ENCODE results near the gene C2CD2. TPM values are rescaled to one million over a fixed set of nuclear protein-coding genes. Genes with fewer than 3 reads are reported as not detected.
"Not testable (repeated sequence)": the region's sequence is repeated elsewhere in the genome, so short reads cannot be mapped to it uniquely, and the experiment has no call there.

The C2CD2 gene
- polyA plus RNA-seq, 1 of the 3 experiments (the other 2 are of a cell fraction): 9.7 TPM

DNA sequence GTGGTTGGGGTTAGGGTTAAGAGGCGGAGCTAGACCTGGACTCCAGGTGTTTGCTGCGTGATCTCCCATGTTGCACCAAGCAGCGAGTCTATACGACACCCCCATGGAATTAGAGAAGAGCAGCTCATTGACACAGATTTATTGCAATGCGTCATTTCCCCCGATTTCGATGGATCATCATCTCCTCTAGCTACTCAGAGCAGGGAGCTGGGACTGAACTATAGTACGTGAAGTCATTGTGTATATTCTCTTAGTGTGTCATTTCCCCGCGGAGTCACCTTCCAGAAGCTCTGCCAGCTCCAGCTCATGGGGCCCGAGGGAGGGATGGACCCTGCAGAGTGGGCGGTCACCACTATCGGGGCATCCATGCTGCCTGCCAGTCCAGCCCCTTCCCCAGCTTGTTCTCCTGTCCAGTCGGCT lies 7.5 kb upstream of the C2CD2 start:
- 82% methylated on average over 12 of the region's 14 CpGs for WGBS (ENCODE audit: low lambda C conversion rate)
- Histone ChIP-seq H3K4me3 (ENCODE audit: low read depth in 2 of 2, low read length in 1 of 2) (no peak overlapping the region), H3K4me1 (ENCODE audit: control insufficient read depth in 1 of 2, insufficient read depth in 2 of 2, low read depth in 1 of 2, low read length in 1 of 2) (peaks cover 3 to 24% of the 10 kb centered on the region in 2 experiments; a peak in 3 of 4 replicates), H3K9ac (no peak overlapping the region), H3K27me3 (ENCODE audit: insufficient read depth) (peaks cover 6% of the 10 kb centered on the region; the same call in 1 of the 2 replicates), H4K20me1 (ENCODE audit: insufficient read depth) (no peaks in the 10 kb centered on the region), H3K4me2 (no peak overlapping the region), H3K27ac (ENCODE audit: low read depth in 2 of 2, low read length in 1 of 2) (no peak overlapping the region), H3K36me3 (replicated peaks in 1 of 2; ENCODE audit: control insufficient read depth in 1 of 2, insufficient read depth in 2 of 2, low read length in 1 of 2) (no peaks in the 10 kb centered on the region), H3K79me2 (ENCODE audit: insufficient read depth) (no peaks in the 10 kb centered on the region), H3K9me3 (no peaks in the 10 kb centered on the region), H2AFZ (ENCODE audit: low read depth) (no peak overlapping the region), H3K9me2 (no peaks in the 10 kb centered on the region), H3F3A (replicated peaks; ENCODE audit: insufficient read depth) (peaks cover 25% of the 10 kb centered on the region)
- CTCF ChIA-PET: interaction anchor here (0.8 to 1.1 kb wide), 3 partner anchors 9 to 88 kb away, joined by 3 read pairs; no protein-coding TSS in a partner anchor
- TF ChIP-seq TEAD4 (IDR thresholded peaks at IDR 0.05; ENCODE audit: borderline replicate concordance, insufficient read depth) (no peak), MEF2A (IDR thresholded peaks at IDR 0.05; ENCODE audit: borderline replicate concordance, low read depth) (no peak), NRF1 (IDR thresholded peaks at IDR 0.05; ENCODE audit: low read depth, low read length) (no peak)
- TF ChIP-seq, protein P1, sequence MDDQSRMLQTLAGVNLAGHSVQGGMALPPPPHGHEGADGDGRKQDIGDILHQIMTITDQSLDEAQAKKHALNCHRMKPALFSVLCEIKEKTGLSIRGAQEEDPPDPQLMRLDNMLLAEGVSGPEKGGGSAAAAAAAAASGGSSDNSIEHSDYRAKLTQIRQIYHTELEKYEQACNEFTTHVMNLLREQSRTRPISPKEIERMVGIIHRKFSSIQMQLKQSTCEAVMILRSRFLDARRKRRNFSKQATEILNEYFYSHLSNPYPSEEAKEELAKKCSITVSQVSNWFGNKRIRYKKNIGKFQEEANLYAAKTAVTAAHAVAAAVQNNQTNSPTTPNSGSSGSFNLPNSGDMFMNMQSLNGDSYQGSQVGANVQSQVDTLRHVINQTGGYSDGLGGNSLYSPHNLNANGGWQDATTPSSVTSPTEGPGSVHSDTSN (IDR thresholded peaks at IDR 0.05): no peak
- no peak for DNase-seq
- POLR2A ChIA-PET: no interaction called here

DNA sequence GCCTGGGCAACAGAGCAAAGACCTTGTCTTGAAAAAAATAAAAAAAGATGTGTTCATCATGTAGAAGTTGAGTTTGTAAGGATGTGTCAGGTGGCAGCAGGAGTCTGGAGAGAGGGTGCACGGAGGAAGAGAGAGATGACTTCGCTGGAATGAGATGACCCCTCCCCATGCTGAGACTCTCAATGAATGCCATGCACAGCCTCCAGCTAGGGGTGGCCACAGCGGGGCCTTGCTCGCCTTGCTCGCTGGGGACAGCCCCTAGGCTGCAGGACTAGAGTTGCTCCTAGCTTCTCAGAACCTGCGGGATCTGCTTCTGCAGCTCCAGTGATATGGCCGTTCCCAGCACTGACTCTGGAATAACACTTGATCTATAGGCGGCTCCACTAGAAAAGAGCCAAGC lies 6.6 kb upstream of the C2CD2 start:
- WGBS (ENCODE audit: low lambda C conversion rate): 96% methylated on average over 2 of the region's 8 CpGs
- Histone ChIP-seq H2AFZ (ENCODE audit: low read depth) (no peak overlapping the region), H3K9ac (no peak overlapping the region), H3K27me3 (ENCODE audit: insufficient read depth) (peaks cover 6% of the 10 kb centered on the region; the same call in 1 of the 2 replicates), H4K20me1 (ENCODE audit: insufficient read depth) (no peaks in the 10 kb centered on the region), H3K27ac (ENCODE audit: low read depth in 2 of 2, low read length in 1 of 2) (no peak overlapping the region), H3K4me2 (no peak overlapping the region), H3K36me3 (replicated peaks in 1 of 2; ENCODE audit: control insufficient read depth in 1 of 2, insufficient read depth in 2 of 2, low read length in 1 of 2) (no peaks in the 10 kb centered on the region), H3K9me2 (no peaks in the 10 kb centered on the region), H3K4me1 (ENCODE audit: control insufficient read depth in 1 of 2, insufficient read depth in 2 of 2, low read depth in 1 of 2, low read length in 1 of 2) (peaks cover 3 to 24% of the 10 kb centered on the region in 2 experiments; a peak in 3 of 4 replicates), H3F3A (replicated peaks; ENCODE audit: insufficient read depth) (peaks cover 29% of the 10 kb centered on the region), H3K4me3 (ENCODE audit: low read depth in 2 of 2, low read length in 1 of 2) (no peak overlapping the region), H3K79me2 (ENCODE audit: insufficient read depth) (no peaks in the 10 kb centered on the region), H3K9me3 (no peaks in the 10 kb centered on the region)
- no peak for DNase-seq
- CTCF ChIA-PET: no interaction called here
- POLR2A ChIA-PET: no interaction called here
- no peak for TF ChIP-seq EZH2phosphoT487 (IDR thresholded peaks at IDR 0.05; ENCODE audit: borderline replicate concordance, low read depth)
- no peak for TF ChIP-seq GATA2 (CRISPR knock-in tag; IDR thresholded peaks at IDR 0.05)
- no peak for TF ChIP-seq RAD21 (IDR thresholded peaks at IDR 0.05; ENCODE audit: low read length)

DNA sequence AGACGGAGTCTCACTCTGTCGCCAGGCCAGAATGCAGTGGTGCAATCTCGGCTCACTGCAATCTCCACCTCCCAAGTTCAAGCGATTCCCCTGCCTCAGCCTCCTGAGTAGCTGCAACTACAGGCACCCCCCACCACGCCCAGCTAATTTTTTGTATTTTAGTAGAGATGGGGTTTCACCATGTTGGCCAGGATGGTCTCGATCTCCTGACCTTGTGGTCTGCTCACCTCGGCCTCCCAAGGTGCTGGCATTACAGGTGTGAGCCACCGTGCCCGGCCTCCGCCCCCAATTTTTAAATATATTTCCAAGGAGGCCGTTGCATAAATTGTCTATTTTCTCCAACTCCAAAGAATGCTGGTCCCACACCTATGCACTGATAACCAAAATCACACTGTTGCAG lies 5.9 kb upstream of the C2CD2 start:
- H3K4me3 ChIP-seq (ENCODE audit: low read depth in 2 of 2, low read length in 1 of 2); H3K9me3 ChIP-seq; CTCF ChIA-PET; DNase-seq; H3K79me2 ChIP-seq (ENCODE audit: insufficient read depth); H3K27me3 ChIP-seq (ENCODE audit: insufficient read depth); H2AFZ ChIP-seq (ENCODE audit: low read depth); H3K9ac ChIP-seq; H3K9me2 ChIP-seq; H3K27ac ChIP-seq (ENCODE audit: low read depth in 2 of 2, low read length in 1 of 2); H4K20me1 ChIP-seq (ENCODE audit: insufficient read depth); POLR2A ChIA-PET; H3K36me3 ChIP-seq (replicated peaks in 1 of 2; ENCODE audit: control insufficient read depth in 1 of 2, insufficient read depth in 2 of 2, low read length in 1 of 2); H3K4me2 ChIP-seq: not testable (repeated sequence)
- Histone ChIP-seq H3K4me1 (ENCODE audit: control insufficient read depth in 1 of 2, insufficient read depth in 2 of 2, low read depth in 1 of 2, low read length in 1 of 2) (peaks cover 3 to 24% of the 10 kb centered on the region in 2 experiments; a peak in 3 of 4 replicates), H3F3A (replicated peaks; ENCODE audit: insufficient read depth) (peaks cover 32% of the 10 kb centered on the region)
- 99% methylated on average over 11 of the region's 11 CpGs for WGBS (ENCODE audit: low lambda C conversion rate)
